H1 (cell line): ENCODE measurements around the gene SLC24A3. TPM values are rescaled to one million over a fixed set of nuclear protein-coding genes. Genes with fewer than 3 reads are reported as not detected.

Experiments
- CTCF ChIA-PET: fragments of 300-600 bp; sonication (Branson Sonifier 250); formaldehyde crosslinking; loops from one replicate; lab custom pipeline; 2021; ENCODE audit not compliant: partially characterized antibody; lab: Charles Lee
- POLR2A ChIA-PET: fragments of 300-600 bp; sonication (Branson Sonifier 250); formaldehyde crosslinking; loops from one replicate; lab custom pipeline; 2021; ENCODE audit warnings: inconsistent platforms; ENCODE audit not compliant: partially characterized antibody; lab: Charles Lee
- DNase-seq, 2 experiments: peaks; one replicate each; pipeline versions ENCODE4 v3.0.0 to v3.0.0-alpha.2; 2010 to 2022; ENCODE audit warnings: low spot score in 2 of 2, low read depth in 1 of 2, mixed read lengths in 1 of 2
- FAIRE-seq: peaks from 2 replicates; lab custom pipeline; 2011; peaks lifted over from hg19 to GRCh38; lab: Jason Lieb, UNC
- H2AFZ ChIP-seq: 2 replicates; pipeline ENCODE4 v1.8.1; 2012; ENCODE audit warnings: low read length, inconsistent platforms
- H2AK5ac ChIP-seq: 2 replicates; pipeline ENCODE4 v1.6.1; 2013; ENCODE audit warnings: low read depth, low read length
- H2BK120ac ChIP-seq: replicated peaks from 2 replicates; pipeline ENCODE3; 2013; ENCODE audit warnings: low read depth, low read length, inconsistent platforms
- H2BK12ac ChIP-seq: 2 replicates; pipeline ENCODE4 v1.6.1; 2013; ENCODE audit warnings: low read depth, low read length
- H2BK15ac ChIP-seq: 2 replicates; pipeline ENCODE4 v1.6.1; 2013; ENCODE audit warnings: low read length
- H2BK20ac ChIP-seq: 2 replicates; pipeline ENCODE4 v1.6.1; 2013; ENCODE audit warnings: low read length
- H2BK5ac ChIP-seq: 2 replicates; pipeline ENCODE4 v1.6.1; 2013; ENCODE audit warnings: low read depth, low read length
- H3K14ac ChIP-seq: 2 replicates; pipeline ENCODE4 v1.6.1; 2013; ENCODE audit warnings: inconsistent platforms; ENCODE audit not compliant: insufficient read length
- H3K18ac ChIP-seq: 2 replicates; pipeline ENCODE4 v1.6.1; 2013; ENCODE audit warnings: low read length; ENCODE audit errors: extremely low read depth
- H3K23ac ChIP-seq: 2 replicates; pipeline ENCODE4 v1.6.1; 2013; ENCODE audit warnings: inconsistent platforms; ENCODE audit not compliant: insufficient read length
- H3K23me2 ChIP-seq: 2 replicates; pipeline ENCODE4 v1.6.1; 2013; ENCODE audit warnings: low read depth, low read length
- H3K27ac ChIP-seq: 2 replicates; pipeline ENCODE4 v1.6.1; 2011; ENCODE audit warnings: low read depth, low read length, inconsistent platforms
- H3K27me3 ChIP-seq, 4 experiments: replicated peaks in 1 of 4; 1 replicate in 1 of 4; 2 replicates in 3 of 4; pipeline versions ENCODE4 v1.6.1 to v1.8.1; 2011 to 2013; ENCODE audit warnings: low read length in 3 of 4, mild to moderate bottlenecking in 3 of 4, inconsistent platforms in 2 of 4, mixed read lengths in 2 of 4, moderate library complexity in 1 of 4; ENCODE audit not compliant: control insufficient read depth in 3 of 4, insufficient read depth in 3 of 4; ENCODE audit errors: extremely low read depth in 1 of 4
- H3K36me3 ChIP-seq, 4 experiments: 2 replicates each; pipeline versions ENCODE4 v1.6.1 to v1.8.1; 2011 to 2013; ENCODE audit warnings: mild to moderate bottlenecking in 4 of 4, low read length in 3 of 4, moderate library complexity in 2 of 4, control low read depth in 1 of 4, inconsistent platforms in 1 of 4; ENCODE audit not compliant: insufficient read depth in 4 of 4, control insufficient read depth in 2 of 4
- H3K4ac ChIP-seq: replicated peaks from 2 replicates; pipeline ENCODE3; 2013; ENCODE audit warnings: low read length, low read depth, mixed read lengths, inconsistent platforms; ENCODE audit not compliant: insufficient read length
- H3K4me1 ChIP-seq, 4 experiments: replicated peaks in 1 of 4; 1 replicate in 1 of 4; 2 replicates in 3 of 4; pipeline versions ENCODE4 v1.6.1 to v1.8.1; 2011 to 2013; ENCODE audit warnings: low read length in 3 of 4, inconsistent platforms in 2 of 4, mixed read lengths in 1 of 4; ENCODE audit not compliant: insufficient read depth in 4 of 4, control insufficient read depth in 3 of 4
- H3K4me2 ChIP-seq, 2 experiments: 2 replicates each; pipeline versions ENCODE4 v1.6.1 to v1.8.1; 2011 to 2013; ENCODE audit warnings: low read depth in 2 of 2, low read length in 2 of 2, control low read depth in 1 of 2, inconsistent platforms in 1 of 2, mild to moderate bottlenecking in 1 of 2; ENCODE audit not compliant: insufficient read depth in 1 of 2
- H3K4me3 ChIP-seq, 4 experiments: fragments of 200-600, 300-600 bp in 1 of 4; sonication (generic), shearing (Covaris generic), sonication (Bioruptor Twin) in 1 of 4; 2 replicates each; pipeline versions ENCODE4 v1.5.1 to v1.8.1; 2011 to 2016; ENCODE audit warnings: low read length in 4 of 4, low read depth in 3 of 4, control low read depth in 2 of 4, inconsistent platforms in 2 of 4, mild to moderate bottlenecking in 2 of 4, mixed read lengths in 1 of 4, moderate library complexity in 1 of 4; ENCODE audit not compliant: insufficient read depth in 2 of 4; ENCODE audit errors: extremely low read depth in 1 of 4
- H3K56ac ChIP-seq: replicated peaks from 2 replicates; pipeline ENCODE3; 2013; ENCODE audit warnings: low read depth, mild to moderate bottlenecking, mixed read lengths, low read length, inconsistent platforms; ENCODE audit not compliant: insufficient read length
- H3K79me1 ChIP-seq: 2 replicates; pipeline ENCODE4 v1.6.1; 2013; ENCODE audit warnings: low read depth, low read length, control low read depth
- H3K79me2 ChIP-seq, 2 experiments: 2 replicates each; pipeline versions ENCODE4 v1.6.1 to v1.8.1; 2012 to 2013; ENCODE audit warnings: low read length in 2 of 2, mild to moderate bottlenecking in 2 of 2, inconsistent platforms in 1 of 2; ENCODE audit not compliant: insufficient read depth in 2 of 2, control insufficient read depth in 1 of 2
- H3K9ac ChIP-seq, 4 experiments: replicated peaks in 1 of 4; 1 replicate in 1 of 4; 2 replicates in 3 of 4; pipeline versions ENCODE4 v1.6.1 to v1.8.1; 2011 to 2013; ENCODE audit warnings: low read depth in 3 of 4, low read length in 3 of 4, control low read depth in 2 of 4, mild to moderate bottlenecking in 2 of 4, moderate library complexity in 2 of 4, inconsistent platforms in 1 of 4; ENCODE audit errors: extremely low read depth in 1 of 4
- H3K9me3 ChIP-seq, 2 experiments: 2 replicates each; pipeline versions ENCODE4 v1.6.1 to v1.8.1; 2012 to 2013; ENCODE audit warnings: mild to moderate bottlenecking in 2 of 2, moderate library complexity in 2 of 2, control low read depth in 1 of 2, inconsistent platforms in 1 of 2, low read depth in 1 of 2, low read length in 1 of 2, mixed read lengths in 1 of 2; ENCODE audit not compliant: insufficient read depth in 2 of 2
- H4K20me1 ChIP-seq, 2 experiments: replicated peaks in 1 of 2; 2 replicates each; pipeline versions ENCODE3 to v1.8.1; 2011 to 2013; ENCODE audit warnings: inconsistent platforms in 2 of 2, low read length in 2 of 2, mild to moderate bottlenecking in 1 of 2; ENCODE audit not compliant: insufficient read depth in 2 of 2, control insufficient read depth in 1 of 2
- H4K5ac ChIP-seq: 2 replicates; pipeline ENCODE4 v1.6.1; 2013; ENCODE audit warnings: low read length, low read depth, mixed read lengths, inconsistent platforms; ENCODE audit not compliant: insufficient read length
- H4K8ac ChIP-seq: 2 replicates; pipeline ENCODE4 v1.8.0; 2013; ENCODE audit warnings: mild to moderate bottlenecking, moderate library complexity, low read length, inconsistent platforms; ENCODE audit not compliant: insufficient read depth; ENCODE audit errors: extremely low read depth
- H4K91ac ChIP-seq: replicated peaks from 2 replicates; pipeline ENCODE3; 2013; ENCODE audit warnings: low read length, mixed read lengths, inconsistent platforms; ENCODE audit not compliant: insufficient read length
- CTBP2 ChIP-seq: IDR thresholded peaks from 2 replicates; pipeline ENCODE4 v1.7.0; 2011; ENCODE audit warnings: borderline replicate concordance, mild to moderate bottlenecking, moderate library complexity, mixed read lengths, low read length; ENCODE audit not compliant: insufficient read depth, insufficient read length
- MAFK ChIP-seq: IDR thresholded peaks from 2 replicates; pipeline ENCODE4 v1.6.1; 2012; ENCODE audit warnings: low read depth, mild to moderate bottlenecking, improper control_type of control experiment, low read length
- NRF1 ChIP-seq: IDR thresholded peaks from 2 replicates; pipeline ENCODE4 v1.6.1; 2011; ENCODE audit warnings: mild to moderate bottlenecking, low read depth, low read length, improper control_type of control experiment
- PHF8 ChIP-seq: fragments of 200-600 bp; sonication (generic); conservative IDR thresholded peaks from 2 replicates; pipeline ENCODE4 v1.7.1; 2012; ENCODE audit warnings: low read depth, mild to moderate bottlenecking, inconsistent platforms, low read length, moderate library complexity
- SIRT6 ChIP-seq: IDR thresholded peaks from one replicate; pipeline ENCODE4 v1.7.1; 2012; ENCODE audit warnings: low read length, inconsistent platforms
- SP1 ChIP-seq: IDR thresholded peaks from 2 replicates; pipeline ENCODE4 v1.6.1; 2011; ENCODE audit warnings: low read depth, low read length
- SUZ12 ChIP-seq: fragments of 200-600 bp; sonication (generic); IDR thresholded peaks from 2 replicates; pipeline ENCODE4 v1.6.1; 2012; ENCODE audit warnings: mild to moderate bottlenecking, inconsistent platforms, low read length, moderate library complexity, mixed read lengths
- WGBS, 2 experiments: shearing (Covaris generic) in 1 of 2; methylation state at CpG; one replicate each; pipeline versions ENCODE4 v1.1.6 to v1.1.7; 2013 to 2015; ENCODE audit warnings: low lambda C conversion rate in 2 of 2, mixed read lengths in 2 of 2, inconsistent platforms in 1 of 2, low coverage in 1 of 2, missing lambda C conversion rate in 1 of 2; ENCODE audit not compliant: insufficient replicate concordance in 2 of 2, insufficient coverage in 1 of 2, insufficient read length in 1 of 2; ENCODE audit errors: extremely low coverage in 1 of 2, missing lambda C conversion rate in 1 of 2; 5-methylcytosine and 5-hydroxymethylcytosine counted together
- polyA plus RNA-seq, 7 experiments: library from polyadenylated mRNA; depleted of rRNA in 3 of 7; stranded (reverse) in 5 of 7; unstranded in 2 of 7; fragments of >200 nt in 5 of 7; fragments of 200-250 nt in 2 of 7; gene quantifications; 1 replicate in 5 of 7; 2 replicates in 1 of 7; 4 replicates in 1 of 7; pipeline versions ENCODE4 v1.2.1 to v1.2.3, GENCODE V29; 2011 to 2013; ENCODE audit warnings: missing spikeins in 2 of 7, mixed read lengths in 2 of 7
- total RNA-seq: library from RNA; stranded (reverse); fragmentation: NEBNext Ultra II Directional; extraction: Animal tissue kit (Norgen Biotek cat#: 25700); gene quantifications from 2 replicates; pipeline ENCODE4 v1.2.1, GENCODE V29; 2021

SLC24A3 gene
- total and polyA plus RNA-seq, 2 of the 8 experiments (the other 6 are each of a cell fraction or from before 2014, with no cell fraction given), result 4.5 to 6.3 TPM

- H3K14ac ChIP-seq, result no peak overlapping the region
- H3K9ac ChIP-seq, result no peak overlapping the region
- H4K8ac ChIP-seq, result no peak overlapping the region
- no peak overlapping the region for H3K4me3 ChIP-seq
- no peak overlapping the region for H2BK15ac ChIP-seq
- H3K4ac ChIP-seq, result no peak overlapping the region
- no peak overlapping the region for H3K18ac ChIP-seq
- POLR2A ChIA-PET, result no interaction called here
- no peak overlapping the region for H2AFZ ChIP-seq
- no peak overlapping the region for H2BK12ac ChIP-seq
- TF ChIP-seq MAFK (no peak), SIRT6 (no peak), SUZ12 (no peak), NRF1 (no peak), SP1 (no peak), CTBP2 (no peak), PHF8 (no peak)
- CTCF ChIA-PET, result interaction anchor here (1.4 kb wide), 1 partner anchor 12 kb away, joined by 3 read pairs; no protein-coding TSS in a partner anchor
- no peak for DNase-seq
- H4K5ac ChIP-seq, result no peak overlapping the region
- H2BK120ac ChIP-seq, result no peak overlapping the region
- H3K79me2 ChIP-seq, result no peaks in the 10 kb centered on the region
- H3K23me2 ChIP-seq, result no peaks in the 10 kb centered on the region
- 83% methylated on average over 4 of the region's 4 CpGs; no CpG with 5 or more reads in 1 of the 2 experiments for WGBS, 2 experiments
- H3K56ac ChIP-seq, result no peak overlapping the region
- H3K27me3 ChIP-seq, result no peaks in the 10 kb centered on the region
- no peaks in the 10 kb centered on the region for H3K79me1 ChIP-seq
- H2AK5ac ChIP-seq, result no peak overlapping the region
- H3K9me3 ChIP-seq, result no peaks in the 10 kb centered on the region
- H3K36me3 ChIP-seq, result no peaks in the 10 kb centered on the region
- no peaks in the 10 kb centered on the region for H4K20me1 ChIP-seq
- peaks cover 0 to 22% (median 8%) of the 10 kb centered on the region in 4 experiments; a peak in 3 of 7 replicates for H3K4me1 ChIP-seq
- H3K4me2 ChIP-seq, result no peak overlapping the region
- H4K91ac ChIP-seq, result no peak overlapping the region
- FAIRE-seq, result no peak
- H2BK20ac ChIP-seq, result no peak overlapping the region
- no peak overlapping the region for H3K27ac ChIP-seq
- H3K23ac ChIP-seq, result no peak overlapping the region
- no peak overlapping the region for H2BK5ac ChIP-seq
These were observed 404.2 kb downstream of the SLC24A3 start for GRCh38 chr20:19616620-19617019.
